Keratinocyte (primary cell): ENCODE measurements around the gene GOLM1. TPM values are rescaled to one million over a fixed set of nuclear protein-coding genes. Genes with fewer than 3 reads are reported as not detected.

Experiments used
- DNase-seq: peaks from one replicate; pipeline ENCODE4 v3.0.0-alpha.2; 2011; ENCODE audit warnings: low read depth, missing footprints, low spot score
- FAIRE-seq: peaks from 2 replicates; lab custom pipeline; 2011; peaks lifted over from hg19 to GRCh38; lab: Jason Lieb, UNC
- H2AFZ ChIP-seq: 2 replicates; pipeline ENCODE4 v1.6.0; 2012; ENCODE audit warnings: low read length, control low read depth, inconsistent platforms; ENCODE audit not compliant: control insufficient read depth
- H3K27ac ChIP-seq: 2 replicates; pipeline ENCODE4 v1.5.1; 2011; ENCODE audit warnings: low read length; ENCODE audit not compliant: control insufficient read depth, insufficient read depth
- H3K27me3 ChIP-seq: 3 replicates; pipeline ENCODE4 v1.6.0; 2011; ENCODE audit warnings: low read length; ENCODE audit not compliant: control insufficient read depth, insufficient read depth; ENCODE audit errors: extremely low read depth
- H3K36me3 ChIP-seq, 2 experiments: 2 replicates in 1 of 2; 3 replicates in 1 of 2; pipeline ENCODE4 v1.5.1; 2011; ENCODE audit warnings: low read length in 2 of 2, mild to moderate bottlenecking in 1 of 2; ENCODE audit not compliant: control insufficient read depth in 2 of 2, insufficient read depth in 2 of 2; ENCODE audit errors: extremely low read depth in 1 of 2
- H3K4me1 ChIP-seq: 3 replicates; pipeline ENCODE4 v1.5.1; 2011; ENCODE audit warnings: low read length; ENCODE audit not compliant: control insufficient read depth, insufficient read depth; ENCODE audit errors: extremely low read depth
- H3K4me2 ChIP-seq: 3 replicates; pipeline ENCODE4 v1.6.0; 2011; ENCODE audit warnings: low read depth, low read length; ENCODE audit not compliant: control insufficient read depth, insufficient read depth; ENCODE audit errors: extremely low read depth
- H3K4me3 ChIP-seq, 3 experiments: fragments of 200-600 bp in 1 of 3; sonication (generic) in 1 of 3; 2 replicates in 2 of 3; 3 replicates in 1 of 3; pipeline ENCODE4 v1.5.1; 2011 to 2016; ENCODE audit warnings: low read length in 3 of 3, mild to moderate bottlenecking in 3 of 3, control low read depth in 2 of 3, inconsistent platforms in 1 of 3, low read depth in 1 of 3, mixed read lengths in 1 of 3, mixed run types in 1 of 3, moderate library complexity in 1 of 3; ENCODE audit not compliant: control insufficient read depth in 2 of 3, insufficient read depth in 2 of 3; ENCODE audit errors: extremely low read depth in 1 of 3
- H3K79me2 ChIP-seq: 2 replicates; pipeline ENCODE4 v1.6.0; 2012; ENCODE audit warnings: low read length; ENCODE audit not compliant: control insufficient read depth, insufficient read depth
- H3K9ac ChIP-seq: 3 replicates; pipeline ENCODE4 v1.6.0; 2011; ENCODE audit warnings: low read length; ENCODE audit not compliant: control insufficient read depth, insufficient read depth; ENCODE audit errors: extremely low read depth
- H3K9me1 ChIP-seq: 3 replicates; pipeline ENCODE4 v1.6.0; 2011; ENCODE audit warnings: low read length; ENCODE audit not compliant: control insufficient read depth, insufficient read depth; ENCODE audit errors: extremely low read depth
- H3K9me3 ChIP-seq: 2 replicates; pipeline ENCODE4 v1.5.1; 2012; ENCODE audit warnings: low read depth, low read length; ENCODE audit not compliant: control insufficient read depth
- H4K20me1 ChIP-seq: 3 replicates; pipeline ENCODE4 v1.6.0; 2011; ENCODE audit warnings: low read length; ENCODE audit not compliant: control insufficient read depth, insufficient read depth; ENCODE audit errors: extremely low read depth
- EZH2 ChIP-seq: IDR thresholded peaks from one replicate; pipeline ENCODE4 v1.6.1; 2012; ENCODE audit warnings: inconsistent platforms, mild to moderate bottlenecking, low read length, moderate library complexity
- dilution Hi-C: fragments of 300-500 bp; cut with MboI; formaldehyde crosslinking; loops from one replicate; pipeline ENCODE4 v1.7.0; 2020; ENCODE audit warnings: low sequenced_read_pairs; ENCODE audit not compliant: extremely low pct_ligation_motif_present
- polyA plus RNA-seq, 5 experiments: library from polyadenylated mRNA; depleted of rRNA in 3 of 5; stranded (reverse) in 3 of 5; stranded (forward) in 1 of 5; unstranded in 1 of 5; fragments of >200 nt; gene quantifications; 1 replicate in 1 of 5; 2 replicates in 3 of 5; 3 replicates in 1 of 5; pipeline versions ENCODE4 v1.2.1 to v1.2.3, GENCODE V29; 2011 to 2012; ENCODE audit warnings: missing spikeins in 2 of 5, low read depth in 1 of 5, low replicate concordance in 1 of 5
- TF ChIP-seq, protein P1 (sequence below), 3 experiments: IDR thresholded peaks in 1 of 3; conservative IDR thresholded peaks in 1 of 3; optimal IDR thresholded peaks in 1 of 3; 2 replicates in 2 of 3; 3 replicates in 1 of 3; pipeline versions ENCODE3 to v1.5.1; 2011; ENCODE audit warnings: low read length in 3 of 3, mild to moderate bottlenecking in 3 of 3, moderate library complexity in 2 of 3, control low read depth in 1 of 3, inconsistent platforms in 1 of 3; ENCODE audit not compliant: insufficient read depth in 2 of 3; ENCODE audit errors: extremely low read depth in 1 of 3

Gene GOLM1
- polyA plus RNA-seq, 1 donor (not counting 4 experiments of a cell fraction or from before 2014, with no cell fraction given) = 17.3 TPM

- Histone ChIP-seq H3K9me1 (no peaks in the 10 kb centered on the region), H3K9me3 (no peaks in the 10 kb centered on the region), H3K4me1 (peaks cover 16% of the 10 kb centered on the region), H3K4me2 (peak overlapping the region; percentile 45), H4K20me1 (no peaks in the 10 kb centered on the region), H3K36me3 (peaks cover 0 to 4% of the 10 kb centered on the region in 2 experiments), H2AFZ (no peak overlapping the region), H3K27ac (peak overlapping the region; percentile 63), H3K9ac (no peak overlapping the region), H3K4me3 (no peak overlapping the region), H3K27me3 (no peaks in the 10 kb centered on the region), H3K79me2 (no peaks in the 10 kb centered on the region)
- TF ChIP-seq EZH2 = no peak
- TF ChIP-seq, protein P1, sequence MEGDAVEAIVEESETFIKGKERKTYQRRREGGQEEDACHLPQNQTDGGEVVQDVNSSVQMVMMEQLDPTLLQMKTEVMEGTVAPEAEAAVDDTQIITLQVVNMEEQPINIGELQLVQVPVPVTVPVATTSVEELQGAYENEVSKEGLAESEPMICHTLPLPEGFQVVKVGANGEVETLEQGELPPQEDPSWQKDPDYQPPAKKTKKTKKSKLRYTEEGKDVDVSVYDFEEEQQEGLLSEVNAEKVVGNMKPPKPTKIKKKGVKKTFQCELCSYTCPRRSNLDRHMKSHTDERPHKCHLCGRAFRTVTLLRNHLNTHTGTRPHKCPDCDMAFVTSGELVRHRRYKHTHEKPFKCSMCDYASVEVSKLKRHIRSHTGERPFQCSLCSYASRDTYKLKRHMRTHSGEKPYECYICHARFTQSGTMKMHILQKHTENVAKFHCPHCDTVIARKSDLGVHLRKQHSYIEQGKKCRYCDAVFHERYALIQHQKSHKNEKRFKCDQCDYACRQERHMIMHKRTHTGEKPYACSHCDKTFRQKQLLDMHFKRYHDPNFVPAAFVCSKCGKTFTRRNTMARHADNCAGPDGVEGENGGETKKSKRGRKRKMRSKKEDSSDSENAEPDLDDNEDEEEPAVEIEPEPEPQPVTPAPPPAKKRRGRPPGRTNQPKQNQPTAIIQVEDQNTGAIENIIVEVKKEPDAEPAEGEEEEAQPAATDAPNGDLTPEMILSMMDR (optimal IDR thresholded peaks at IDR 0.05 in 1 of 3, IDR thresholded peaks at IDR 0.05 in 1 of 3, conservative IDR thresholded peaks at IDR 0.05 in 1 of 3; ENCODE audit: extremely low read depth in 1 of 3, insufficient read depth in 2 of 3, low read length in 3 of 3) = no peak
- dilution Hi-C loops = no loop called here
- FAIRE-seq (peak; percentile 58), DNase-seq (peak; percentile 28)
Measured at GRCh38 chr9:86079865-86080469, 19.4 kb downstream of the GOLM1 start.

DNA sequence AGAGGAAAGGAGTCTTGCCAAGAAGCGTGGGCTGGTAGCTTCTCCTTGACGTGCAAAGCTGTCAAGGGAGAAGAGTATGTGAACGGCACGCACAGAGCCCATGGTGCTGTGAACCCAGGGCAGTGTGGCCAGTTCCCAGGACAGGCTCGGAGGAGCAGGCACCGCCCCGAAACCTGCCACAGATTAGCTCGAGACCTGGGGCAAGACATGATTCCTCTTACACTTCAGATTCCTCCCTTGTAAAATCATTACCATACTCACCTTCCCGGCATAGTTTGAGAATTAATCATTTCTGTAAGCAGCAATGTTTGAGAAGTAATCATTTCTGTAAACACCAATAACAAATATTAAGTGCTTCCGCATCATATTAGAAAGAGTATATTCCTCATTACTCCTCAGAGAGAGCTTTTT is 19.9 kb downstream of the GOLM1 start:
- H3K4me3 ChIP-seq = peak overlapping the region in 2 of 3 experiments; percentile 12 to 19
- dilution Hi-C loops = no loop called here
- DNase-seq = peak; percentile 21
- FAIRE-seq = peak; percentile 55
- TF ChIP-seq, protein P1 (optimal IDR thresholded peaks at IDR 0.05 in 1 of 3, IDR thresholded peaks at IDR 0.05 in 1 of 3, conservative IDR thresholded peaks at IDR 0.05 in 1 of 3; ENCODE audit: extremely low read depth in 1 of 3, insufficient read depth in 2 of 3, low read length in 3 of 3) = no peak
- no peak for TF ChIP-seq EZH2
- peaks cover 0 to 4% of the 10 kb centered on the region in 2 experiments for H3K36me3 ChIP-seq
- peak overlapping the region; percentile 45 for H2AFZ ChIP-seq
- no peaks in the 10 kb centered on the region for H4K20me1 ChIP-seq
- no peaks in the 10 kb centered on the region for H3K9me3 ChIP-seq
- H3K27ac ChIP-seq = peak overlapping the region; percentile 63
- H3K27me3 ChIP-seq = no peaks in the 10 kb centered on the region
- peak overlapping the region; percentile 30 for H3K9ac ChIP-seq
- H3K4me1 ChIP-seq = peaks cover 16% of the 10 kb centered on the region
- H3K9me1 ChIP-seq = no peaks in the 10 kb centered on the region
- no peaks in the 10 kb centered on the region for H3K79me2 ChIP-seq
- peak overlapping the region; percentile 45 for H3K4me2 ChIP-seq
